CD4-positive, alpha-beta T cell treated with Interferon gamma for 1 hour (primary cell): ENCODE measurements around the gene TBC1D22A.

ENCODE experiments used
- DNase-seq: peaks from one replicate; pipeline ENCODE4 v3.0.0-alpha.2; 2020

TBC1D22A gene

DNA sequence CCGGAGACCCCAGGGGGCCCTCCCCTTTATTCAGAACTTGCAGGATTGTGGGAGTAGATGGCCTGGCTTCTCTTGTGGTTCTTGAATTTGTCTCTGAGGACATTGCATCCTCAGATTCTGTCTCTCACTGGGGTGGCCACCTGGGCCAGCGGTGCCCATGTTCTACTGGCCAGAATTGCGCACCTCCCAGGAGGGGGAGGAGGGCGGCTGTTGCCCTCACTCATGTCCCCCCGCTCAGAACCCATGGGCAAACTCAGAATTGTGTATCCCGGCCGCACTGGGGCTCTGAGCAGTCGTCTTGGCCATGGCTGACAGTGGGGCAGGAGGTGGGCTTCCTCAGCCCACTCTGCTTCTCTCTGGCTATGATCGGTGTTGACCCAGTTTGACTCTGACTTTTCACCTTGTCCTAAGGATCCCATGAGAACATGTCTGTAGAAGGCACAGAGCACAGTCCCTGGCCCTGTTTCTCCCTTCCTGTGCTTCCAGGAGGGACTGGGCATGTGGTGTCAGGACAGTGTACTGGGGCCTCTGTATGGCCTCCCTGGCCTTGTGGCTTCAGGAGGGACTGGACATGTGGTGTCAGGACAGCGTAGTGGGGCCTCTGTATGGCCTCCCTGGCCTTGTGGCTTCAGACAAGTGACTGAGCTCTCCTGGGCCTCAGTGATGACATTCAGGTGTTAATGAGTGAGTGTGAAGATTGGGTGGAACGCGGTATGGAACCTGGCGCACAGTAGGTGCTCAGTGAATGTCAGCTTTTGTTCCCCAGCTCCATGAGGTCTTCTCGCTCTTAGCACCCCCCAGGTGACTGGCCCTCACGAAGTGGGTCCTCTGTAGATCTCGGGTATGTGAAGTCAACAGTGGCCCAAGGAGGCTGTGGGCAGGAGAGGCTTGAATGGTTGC, 99.3 kb downstream of the TBC1D22A start:
- DNase-seq, result no peak

- DNase-seq, result no peak
Observed at GRCh38 chr22:46862418-46863324, 100.2 kb downstream of the TBC1D22A start.

DNA sequence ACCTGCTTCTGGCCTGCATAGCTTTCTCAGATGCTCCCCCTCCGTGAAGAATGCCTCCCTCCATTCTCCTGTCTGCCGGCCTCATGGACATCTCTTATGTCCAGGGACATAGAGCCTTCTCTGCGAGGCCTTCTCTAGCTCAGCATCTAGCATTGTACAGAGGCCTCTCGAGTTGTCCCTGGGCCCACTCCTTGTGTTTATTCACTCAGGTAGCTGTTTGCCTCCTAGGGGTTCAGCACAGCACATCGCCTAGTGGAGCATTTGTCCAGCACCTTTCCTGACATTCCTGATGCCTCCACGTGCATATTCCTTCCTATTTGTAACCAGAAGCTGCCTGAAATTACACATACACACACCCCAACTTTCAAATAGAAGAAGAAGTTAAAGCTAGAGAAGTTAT, 101.3 kb downstream of the TBC1D22A start:
- no peak for DNase-seq

- DNase-seq, result no peak
Observed at GRCh38 chr22:46864314-46865051, 102.0 kb downstream of the TBC1D22A start.

DNA sequence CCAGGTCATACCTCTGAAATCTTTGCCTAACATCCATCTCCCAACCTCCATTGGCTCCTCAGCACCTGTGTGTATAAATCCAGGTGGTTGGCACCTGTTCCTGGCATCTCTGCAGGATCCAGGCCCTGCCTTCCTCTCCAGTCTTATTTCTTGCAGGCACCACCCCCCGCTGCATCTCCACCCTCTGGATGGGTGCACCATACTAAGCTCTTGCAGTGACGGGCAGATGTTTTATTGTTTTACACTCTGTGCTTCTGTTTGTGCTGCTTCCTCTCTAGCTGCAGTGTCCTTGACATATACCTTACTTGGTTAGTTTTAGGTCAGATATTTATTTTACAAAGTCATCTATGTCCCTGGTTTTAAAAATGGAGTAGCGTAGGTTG, 102.6 kb downstream of the TBC1D22A start:
- no peak for DNase-seq

DNA sequence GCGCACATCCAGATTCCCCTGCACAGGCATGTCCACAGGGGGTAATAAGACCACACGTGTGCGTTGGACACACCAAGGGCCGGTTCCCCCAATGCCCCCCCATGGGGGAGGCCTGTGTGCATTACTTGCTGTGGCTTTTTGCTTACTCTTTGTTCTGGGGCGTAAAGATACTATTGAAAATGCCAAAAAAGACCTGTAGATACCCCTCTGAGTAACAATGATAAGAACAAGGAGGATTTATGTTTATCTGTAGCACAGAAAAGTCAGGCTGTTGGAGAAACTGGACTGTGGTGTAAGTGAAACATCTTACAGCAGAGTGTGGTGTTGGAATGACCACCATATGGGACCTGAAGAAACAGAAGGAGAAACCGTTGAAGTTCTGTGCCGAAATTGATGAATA, 103.2 kb downstream of the TBC1D22A start:
- DNase-seq, result no peak

- no peak for DNase-seq
Observed at GRCh38 chr22:46866591-46866990, 104.1 kb downstream of the TBC1D22A start.

- DNase-seq, result no peak
Observed at GRCh38 chr22:46867106-46867505, 104.7 kb downstream of the TBC1D22A start.

- DNase-seq, result no peak
Observed at GRCh38 chr22:46869329-46869728, 106.9 kb downstream of the TBC1D22A start.

DNA sequence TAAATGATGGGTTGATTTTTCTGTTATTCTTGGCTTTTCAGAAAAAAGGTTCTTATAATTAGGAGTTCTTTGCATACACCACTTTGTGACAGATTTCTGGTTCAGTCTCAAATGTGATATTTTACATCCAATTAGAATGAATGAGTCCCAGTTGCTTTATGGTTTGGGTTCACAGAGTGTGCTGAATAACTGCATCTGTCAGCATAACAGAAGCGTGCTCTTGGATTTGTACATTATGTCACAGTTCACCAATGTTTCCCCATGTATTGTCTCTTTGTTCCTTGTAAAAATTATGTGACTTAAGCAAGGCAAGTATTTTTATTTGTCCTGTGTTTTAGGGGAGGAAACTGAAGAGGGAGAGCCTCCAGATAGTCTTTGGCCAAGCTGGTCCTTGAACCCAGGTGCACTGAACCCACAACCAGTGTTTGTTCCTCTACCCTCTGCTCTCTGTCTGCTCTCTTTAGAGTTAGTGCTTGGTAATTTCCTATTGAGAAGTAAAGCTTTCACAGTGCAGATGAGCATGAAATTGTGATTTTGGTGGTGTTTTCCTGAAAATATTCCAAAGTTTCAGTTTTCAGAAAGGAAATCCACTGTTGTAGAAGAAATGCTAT, 107.5 kb downstream of the TBC1D22A start:
- no peak for DNase-seq

DNA sequence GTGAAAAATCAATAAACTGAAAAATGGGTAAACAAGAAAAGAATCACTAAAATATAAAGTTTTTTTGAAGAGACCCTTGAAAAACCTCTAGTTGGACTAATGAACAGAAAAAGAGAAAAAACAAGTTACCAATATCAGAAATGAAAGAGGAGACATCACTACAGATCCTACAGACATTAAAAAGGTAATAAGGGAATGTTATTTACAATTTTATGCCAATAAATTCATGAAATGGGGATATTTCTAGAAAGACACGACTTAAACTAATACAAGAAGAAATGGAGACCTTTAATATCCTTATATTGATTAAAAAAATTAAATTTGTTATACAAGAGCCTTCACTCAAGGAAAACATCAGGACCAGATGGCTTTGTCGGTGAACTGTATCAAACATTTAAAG, 109.4 kb downstream of the TBC1D22A start:
- no peak for DNase-seq

GRCh38 chr22:46875089-46875488, 112.6 kb downstream of the TBC1D22A start:
- DNase-seq, result no peak

DNA sequence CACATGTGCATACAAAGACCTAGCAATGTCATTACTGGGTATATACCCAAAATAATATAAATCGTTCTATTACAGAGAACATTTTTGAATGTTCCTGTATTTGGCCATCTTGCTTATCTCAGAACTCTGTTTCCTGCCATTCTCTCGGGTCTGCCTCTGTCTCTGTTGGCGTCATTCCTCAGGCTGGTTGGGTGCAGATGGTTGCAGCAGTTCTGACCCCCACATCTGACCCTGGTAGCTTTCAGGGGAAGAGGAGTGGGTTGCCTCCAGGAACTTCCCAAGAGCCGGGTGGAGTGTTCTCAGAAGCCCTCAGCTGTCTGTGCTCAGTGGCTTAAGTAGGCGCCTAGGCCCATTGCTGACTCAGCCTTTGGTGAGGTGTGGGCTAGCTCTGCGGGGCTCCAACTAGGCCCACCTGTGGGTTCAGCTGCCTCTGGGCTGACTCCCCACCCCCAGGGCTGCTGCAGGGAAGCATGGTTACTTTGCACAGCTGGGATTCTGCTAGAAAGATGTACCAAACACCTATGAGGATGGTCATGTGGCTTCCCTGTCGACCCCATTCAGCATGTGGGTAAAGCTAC, 114.0 kb downstream of the TBC1D22A start:
- no peak for DNase-seq

DNA sequence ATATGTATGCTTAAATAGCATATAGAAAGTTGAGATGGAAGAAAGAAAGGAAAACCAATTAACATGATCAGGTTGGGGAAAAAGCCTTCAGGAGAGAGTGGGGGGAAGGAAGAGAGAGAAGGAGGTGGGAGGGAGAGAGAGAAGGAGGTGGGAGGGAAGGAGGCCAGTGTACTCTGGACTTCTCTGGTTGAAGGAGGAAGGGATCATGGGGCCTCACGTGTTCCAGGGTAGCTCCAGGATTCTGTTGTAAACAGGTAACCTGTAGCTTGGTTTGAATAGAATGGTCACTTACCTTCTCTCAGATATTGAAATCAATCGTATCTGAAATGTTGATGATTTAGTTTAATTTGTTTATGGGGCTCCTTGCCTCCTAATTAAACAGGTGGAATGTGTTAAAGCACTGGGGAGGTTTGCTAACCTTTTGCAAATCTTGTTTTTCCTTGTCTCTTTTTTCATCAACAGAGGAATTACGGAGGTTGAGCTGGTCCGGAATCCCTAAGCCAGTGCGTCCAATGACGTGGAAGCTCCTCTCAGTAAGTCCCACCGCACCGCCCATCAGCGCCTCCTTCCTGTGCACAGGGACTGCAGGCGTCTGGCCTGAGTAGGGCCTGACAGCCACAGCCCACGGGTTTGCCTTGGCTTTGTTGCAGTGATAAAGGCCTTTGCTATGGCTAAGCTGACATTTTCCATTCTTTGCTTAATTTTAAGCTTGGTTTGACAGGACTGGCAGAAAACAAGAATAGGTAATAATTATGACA, 115.9 kb downstream of the TBC1D22A start:
- no peak for DNase-seq

DNA sequence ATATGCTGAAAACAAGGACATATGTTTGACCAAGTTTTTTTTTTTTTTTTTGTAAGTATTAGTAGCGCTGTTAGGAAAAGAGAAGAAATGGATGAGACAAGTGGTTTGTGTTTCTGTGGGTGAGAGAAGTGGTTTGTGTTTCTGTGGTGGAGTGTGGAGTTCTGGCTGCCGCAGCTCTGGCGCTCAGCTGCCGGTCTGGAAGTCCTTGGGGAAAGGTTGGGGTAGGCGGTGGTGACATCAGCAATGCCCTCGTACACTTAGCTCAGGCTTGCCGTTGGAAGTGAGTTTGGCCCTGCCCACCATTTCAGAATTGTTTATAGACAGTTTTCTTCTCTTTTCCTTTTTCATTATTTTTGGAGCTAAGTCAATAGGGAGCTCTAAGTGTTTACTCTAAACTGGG, 116.6 kb downstream of the TBC1D22A start:
- no peak for DNase-seq

DNA sequence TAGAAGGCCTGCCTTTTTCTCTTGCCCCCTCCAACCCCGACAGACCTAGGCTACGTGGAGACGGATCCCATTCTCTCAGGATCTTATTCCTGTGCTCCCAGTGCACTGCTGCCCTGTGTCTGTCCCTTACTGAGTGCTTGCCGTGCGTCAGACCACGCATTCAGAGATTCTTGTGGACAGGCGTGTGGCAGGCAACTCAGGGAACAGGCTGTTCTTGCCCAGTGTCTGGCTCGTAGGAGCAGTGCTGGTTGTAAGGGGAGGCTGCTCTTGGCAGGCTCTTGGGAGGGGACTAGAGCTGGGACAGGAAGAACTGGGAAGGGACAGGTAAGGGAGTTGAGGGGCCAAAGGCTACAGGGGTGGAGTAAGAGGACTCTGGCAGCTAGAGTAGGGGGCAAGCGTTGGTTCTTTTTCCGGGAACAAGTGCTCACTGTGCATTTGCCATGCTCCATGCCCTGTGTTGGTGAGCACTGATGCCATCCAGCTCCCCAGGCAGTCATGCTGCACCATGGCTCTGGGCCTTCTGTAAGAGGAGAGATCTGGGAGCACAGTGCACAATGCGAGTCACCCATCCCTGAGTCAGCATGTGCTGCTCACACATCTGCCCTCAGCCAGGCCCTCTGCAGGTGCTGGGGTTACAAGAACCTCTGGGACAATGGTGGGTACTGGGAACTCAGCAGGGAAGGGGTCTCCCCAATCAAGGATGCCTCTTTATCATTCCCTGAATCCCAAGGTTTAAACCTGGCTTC, 119.1 kb downstream of the TBC1D22A start:
- no peak for DNase-seq

DNA sequence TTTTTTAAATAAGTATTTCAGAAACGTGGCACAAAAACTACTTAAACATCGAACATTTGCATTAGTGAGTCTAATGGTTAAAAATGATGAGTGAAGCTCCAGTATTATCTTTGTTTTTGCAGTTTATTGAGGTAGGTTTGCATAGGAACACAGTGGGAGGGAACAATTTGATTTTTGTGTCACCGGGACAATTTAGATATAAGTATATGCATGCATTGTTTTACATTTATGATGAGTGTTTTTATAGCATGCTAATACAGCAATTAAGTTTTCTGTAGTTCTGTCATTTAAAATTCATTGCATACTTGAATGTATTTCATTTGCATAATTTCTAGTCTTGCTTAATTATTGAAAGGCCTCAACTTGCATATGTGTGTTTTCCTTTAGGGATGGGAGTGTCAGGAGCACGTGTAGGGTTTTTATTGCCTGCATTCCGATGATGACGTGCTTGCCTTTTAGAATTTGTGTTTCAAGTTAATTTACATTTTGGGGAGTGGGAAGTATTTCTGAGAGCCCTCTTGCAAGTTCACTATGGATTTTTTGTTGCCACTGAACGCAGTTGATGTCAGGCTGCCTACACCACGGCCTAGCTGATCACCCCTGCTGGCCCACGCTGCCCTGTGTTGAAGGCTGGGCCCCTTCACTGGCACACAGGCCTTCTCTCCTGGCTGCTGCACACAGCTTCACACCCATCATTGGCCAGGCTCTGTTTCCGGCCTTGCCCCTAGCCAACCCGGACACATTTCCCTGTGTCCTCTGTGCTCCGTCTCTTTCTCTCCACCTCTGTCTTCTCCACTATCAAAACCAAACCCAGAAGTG, 120.9 kb downstream of the TBC1D22A start:
- no peak for DNase-seq

DNA sequence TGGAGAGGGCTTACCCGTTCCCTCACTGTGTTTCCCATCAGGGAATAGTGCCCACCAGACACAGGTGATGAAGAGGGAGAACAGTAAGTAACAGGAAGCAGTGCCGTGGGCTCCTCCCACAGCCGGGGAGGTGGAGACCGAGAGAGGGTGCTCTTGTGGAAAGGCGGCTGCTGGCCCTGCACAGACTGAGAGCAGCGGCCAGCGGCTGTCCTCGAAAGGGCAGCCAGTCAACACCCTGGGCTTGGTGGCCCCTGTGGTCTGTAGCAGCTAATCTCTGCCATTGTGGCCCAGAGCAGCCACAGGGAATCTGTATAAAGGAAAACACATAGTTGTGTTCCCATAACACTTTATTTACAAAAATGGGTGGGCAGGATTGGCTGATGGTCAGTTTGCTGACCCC, 121.9 kb downstream of the TBC1D22A start:
- DNase-seq, result no peak

DNA sequence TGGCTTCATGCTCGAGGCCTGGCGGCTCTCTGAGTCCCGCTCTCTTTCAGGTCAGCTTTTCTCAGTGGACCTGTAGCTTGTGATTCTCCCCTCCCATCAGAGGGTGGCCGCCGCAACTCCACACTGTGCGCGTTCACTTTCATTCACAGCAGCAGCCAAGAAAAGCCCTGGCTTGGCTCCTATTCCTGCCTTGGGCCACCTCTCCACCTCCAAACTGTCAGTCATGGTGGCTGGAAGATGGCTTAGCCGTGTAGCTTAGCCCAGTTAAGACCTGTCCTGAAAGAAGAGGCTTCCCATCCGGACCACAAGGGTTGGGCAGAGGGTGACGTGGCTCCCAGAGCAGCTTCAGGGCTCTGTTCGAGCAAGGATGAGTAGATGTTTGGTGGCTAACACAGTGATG, 125.5 kb downstream of the TBC1D22A start:
- DNase-seq, result no peak

DNA sequence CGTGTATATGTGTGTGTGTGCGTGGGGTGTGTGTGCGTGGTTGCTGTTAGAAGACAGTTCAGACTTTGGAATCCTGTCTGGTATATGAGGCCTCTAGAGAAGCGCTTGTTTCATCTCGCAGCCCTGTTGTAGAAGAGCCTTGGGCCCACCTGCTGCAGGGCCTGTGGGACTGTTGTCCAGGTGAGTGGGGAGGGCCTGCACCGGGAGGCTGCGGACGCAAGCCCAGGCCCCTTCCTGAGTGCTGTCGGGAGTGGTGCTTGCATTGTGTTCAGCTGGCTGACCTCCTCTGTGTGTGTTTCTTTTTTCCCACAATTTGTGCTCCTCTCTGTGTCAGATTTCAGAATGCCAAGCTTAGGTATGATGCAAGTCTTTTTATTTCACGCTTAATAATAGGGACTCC, 128.4 kb downstream of the TBC1D22A start:
- DNase-seq, result no peak
